Body of pancreas (tissue), 4 donors: Measurements from ENCODE around the gene EYA4. TPM values are rescaled to one million over a fixed set of nuclear protein-coding genes. Genes with fewer than 3 reads are reported as not detected.

Source experiments
- ATAC-seq: fragments of 150-250 bp; one replicate; pipeline ENCODE4 v1.9.1; 2016
- DNase-seq, 4 donors: peaks; one replicate each; pipeline ENCODE4 v3.0.0-alpha.2; 2019
- H3K27ac ChIP-seq, 4 donors: fragments of 200-600 bp; sonication (generic); 1 replicate in 3 of 4; 2 replicates in 1 of 4; pipeline versions ENCODE4 v1.5.1 to v1.6.1; 2016 to 2019; ENCODE audit warnings: mild to moderate bottlenecking in 1 of 4, mixed read lengths in 1 of 4, moderate library complexity in 1 of 4
- H3K27me3 ChIP-seq, 2 donors: fragments of 200-600 bp; sonication (generic); one replicate each; pipeline ENCODE4 v1.6.0; 2016; ENCODE audit warnings: mild to moderate bottlenecking in 1 of 2
- H3K36me3 ChIP-seq, 2 donors: fragments of 200-600 bp; sonication (generic); replicated peaks in 1 of 2; 2 replicates each; pipeline ENCODE4 v1.5.1; 2016; ENCODE audit warnings: low read depth in 2 of 2; ENCODE audit not compliant: insufficient read depth in 1 of 2
- H3K4me1 ChIP-seq: fragments of 200-600 bp; sonication (generic); one replicate; pipeline ENCODE4 v1.6.0; 2016
- H3K4me3 ChIP-seq, 2 donors: fragments of 200-600 bp; sonication (generic); 1 replicate in 1 of 2; 2 replicates in 1 of 2; pipeline ENCODE4 v1.5.1; 2016 to 2019
- H3K9me3 ChIP-seq, 3 donors: fragments of 200-600 bp; sonication (generic); 1 replicate in 2 of 3; 2 replicates in 1 of 3; pipeline ENCODE4 v1.5.1; 2016
- CTCF ChIP-seq, 7 experiments: fragments of 450-650 bp in 4 of 7; fragments of 200-600 bp in 3 of 7; sonication (generic) in 3 of 7; IDR thresholded peaks; one replicate each; pipeline ENCODE4 v1.5.1; 2016 to 2019; ENCODE audit warnings: antibody characterized with exemption in 7 of 7
- POLR2A ChIP-seq, 3 donors: fragments of 450-650 bp; IDR thresholded peaks; one replicate each; pipeline ENCODE4 v1.6.1; 2016; ENCODE audit warnings: antibody characterized with exemption in 3 of 3, mild to moderate bottlenecking in 2 of 3
- WGBS, 2 donors: methylation state at CpG; one replicate each; pipeline ENCODE4 v1.1.5; 2017; 5-methylcytosine and 5-hydroxymethylcytosine counted together
- intact Hi-C: fragments of 100-400 bp; cut with DNase I; formaldehyde crosslinking; loops from one replicate; pipeline ENCODE4 v1.15.1; 2023
- total RNA-seq, 2 donors: library from RNA; depleted of rRNA; stranded (reverse); fragments of >200 nt; gene quantifications; one replicate each; pipeline ENCODE4 v1.1.0, GENCODE V29; 2016

EYA4 gene
- total RNA-seq, 2 donors from 2014 or later = 0.26 to 5.3 TPM

DNA sequence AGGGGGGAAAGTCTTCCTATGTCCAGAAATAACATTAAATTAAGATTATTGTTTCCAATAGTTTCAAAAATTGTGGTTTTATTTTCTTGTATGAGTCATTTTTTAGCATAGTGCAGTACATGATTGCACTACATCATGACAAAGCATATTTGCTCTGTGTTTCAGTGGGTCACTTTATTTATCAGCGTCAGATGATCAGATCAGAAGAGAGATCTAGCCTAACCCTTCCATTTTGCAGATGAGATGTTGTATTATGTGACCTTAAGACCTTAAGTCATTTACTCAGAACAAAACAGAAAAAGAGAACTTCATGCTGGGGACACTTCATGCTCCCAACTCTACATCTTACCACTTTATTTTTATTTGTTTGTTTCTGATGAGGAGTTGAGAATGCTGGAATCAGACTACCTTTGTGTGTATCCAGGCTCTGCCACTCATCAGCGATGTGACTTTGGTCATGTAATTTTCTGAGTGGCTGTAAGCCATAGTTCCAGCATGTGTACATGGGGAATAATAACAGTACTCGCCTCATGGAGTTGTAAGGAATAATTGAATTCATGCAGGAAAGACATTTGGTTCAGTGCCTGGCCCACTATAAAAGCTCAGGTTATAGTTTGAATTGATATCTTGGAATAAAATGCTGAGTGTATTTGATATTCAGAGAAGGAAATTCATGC lies 13.5 kb downstream of the EYA4 start:
- ATAC-seq = peak; percentile 30
- Histone ChIP-seq H3K4me3 (no peak overlapping the region), H3K9me3 (no peaks in the 10 kb centered on the region), H3K27me3 (no peaks in the 10 kb centered on the region), H3K4me1 (no peaks in the 10 kb centered on the region), H3K36me3 (no peaks in the 10 kb centered on the region), H3K27ac (no peak overlapping the region)
- no peak for TF ChIP-seq CTCF (IDR thresholded peaks at IDR 0.05)
- no peak for TF ChIP-seq POLR2A (IDR thresholded peaks at IDR 0.05)
- WGBS, 2 donors = 46 to 52% methylated on average over 3 of the region's 3 CpGs
- intact Hi-C loops = no loop called here
- no peak for DNase-seq

DNA sequence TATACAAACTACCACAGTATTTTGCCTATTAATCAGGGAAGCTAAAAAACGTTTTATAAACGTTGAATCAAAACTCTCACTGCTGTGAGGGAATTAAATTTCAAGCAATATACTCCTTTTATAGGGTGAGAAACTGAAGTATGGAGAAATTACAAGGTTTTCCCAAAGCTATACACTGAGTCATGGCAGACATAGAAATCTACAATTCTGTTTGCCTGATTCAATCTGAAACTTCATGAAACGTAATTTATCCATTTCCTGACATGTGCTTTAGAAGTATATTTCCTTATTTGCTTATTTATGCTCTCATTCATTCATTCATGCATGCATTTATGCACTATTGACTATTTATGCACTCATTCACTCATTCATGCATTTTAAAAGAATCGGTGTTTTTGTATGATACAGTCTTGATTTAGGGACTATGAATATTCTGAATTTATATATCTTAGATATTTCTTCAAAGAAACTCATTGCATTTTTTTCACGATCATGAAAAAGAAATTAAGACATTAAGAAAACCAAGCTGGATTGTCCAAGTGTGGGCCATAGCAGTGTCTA lies 16.5 kb downstream of the EYA4 start:
- Histone ChIP-seq H3K36me3 (no peaks in the 10 kb centered on the region), H3K27me3 (no peaks in the 10 kb centered on the region), H3K4me3 (no peak overlapping the region), H3K4me1 (no peaks in the 10 kb centered on the region), H3K27ac (no peak overlapping the region), H3K9me3 (no peaks in the 10 kb centered on the region)
- no peak for TF ChIP-seq CTCF (IDR thresholded peaks at IDR 0.05)
- no peak for TF ChIP-seq POLR2A (IDR thresholded peaks at IDR 0.05)
- 34 to 52% methylated on average over 5 of the region's 5 CpGs for WGBS, 2 donors
- ATAC-seq (no peak), DNase-seq (no peak)
- intact Hi-C loops = no loop called here

- intact Hi-C loops = no loop called here
- Histone ChIP-seq H3K27me3 (no peaks in the 10 kb centered on the region), H3K4me1 (no peaks in the 10 kb centered on the region), H3K36me3 (no peaks in the 10 kb centered on the region), H3K4me3 (no peak overlapping the region), H3K9me3 (no peaks in the 10 kb centered on the region), H3K27ac (no peak overlapping the region)
- ATAC-seq (no peak), DNase-seq (no peak)
- TF ChIP-seq POLR2A (IDR thresholded peaks at IDR 0.05) = no peak
- no peak for TF ChIP-seq CTCF (IDR thresholded peaks at IDR 0.05)
Measured at GRCh38 chr6:133259561-133259960, 18.4 kb downstream of the EYA4 start.

DNA sequence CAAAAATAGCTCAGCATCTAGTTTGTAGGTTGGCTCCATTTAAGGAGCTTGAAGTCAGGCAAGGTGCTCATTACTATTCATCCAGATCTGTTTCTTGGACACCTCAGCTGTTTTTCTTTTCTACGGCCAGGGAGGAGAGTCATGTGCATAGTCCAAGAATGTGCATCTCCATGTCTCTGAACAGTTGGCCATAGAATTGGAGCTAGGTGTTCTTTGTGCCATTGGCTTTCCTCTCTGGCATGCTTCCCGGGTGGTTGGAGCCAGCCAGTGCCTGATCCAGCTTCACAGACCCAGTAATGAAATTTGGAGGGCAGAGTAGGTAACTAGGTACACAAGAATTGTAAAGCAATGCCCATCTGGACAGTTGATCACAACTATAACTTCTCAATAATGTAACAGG lies 21.6 kb downstream of the EYA4 start:
- no peak for ATAC-seq
- Histone ChIP-seq H3K27ac (no peak overlapping the region), H3K4me1 (no peaks in the 10 kb centered on the region), H3K4me3 (no peak overlapping the region), H3K27me3 (no peaks in the 10 kb centered on the region), H3K9me3 (no peaks in the 10 kb centered on the region), H3K36me3 (no peaks in the 10 kb centered on the region)
- DNase-seq = no peak
- TF ChIP-seq POLR2A (IDR thresholded peaks at IDR 0.05) (no peak), CTCF (IDR thresholded peaks at IDR 0.05) (no peak)
- 66 to 74% methylated on average over 2 of the region's 2 CpGs for WGBS, 2 donors
- intact Hi-C loops = no loop called here

- TF ChIP-seq CTCF (IDR thresholded peaks at IDR 0.05) (no peak), POLR2A (IDR thresholded peaks at IDR 0.05) (no peak)
- intact Hi-C loops = no loop called here
Measured at GRCh38 chr6:133265066-133265465, 23.9 kb downstream of the EYA4 start.

More at GRCh38 chr6:133265066-133265465, 23.9 kb downstream of the EYA4 start:
- DNase-seq (no peak), ATAC-seq (no peak)
- Histone ChIP-seq H3K27me3 (no peaks in the 10 kb centered on the region), H3K4me3 (no peak overlapping the region), H3K9me3 (no peaks in the 10 kb centered on the region), H3K27ac (no peak overlapping the region), H3K4me1 (no peaks in the 10 kb centered on the region), H3K36me3 (no peaks in the 10 kb centered on the region)
- 62 to 72% methylated on average over 4 of the region's 4 CpGs for WGBS, 2 donors
